Fibroblast of lung (primary cell): Measurements from ENCODE around the gene ASB3. TPM values are rescaled to one million over a fixed set of nuclear protein-coding genes. Genes with fewer than 3 reads are reported as not detected.

Experiments used
- DNase-seq, 2 donors: peaks; one replicate each; pipeline versions ENCODE4 v3.0.0 to v3.0.0-alpha.2; 2010; ENCODE audit warnings: low read depth in 2 of 2
- H2AFZ ChIP-seq: 2 replicates; pipeline ENCODE4 v1.5.1; 2012; ENCODE audit warnings: low read length, control low read depth, inconsistent platforms
- H3K27ac ChIP-seq: 2 replicates; pipeline ENCODE4 v1.5.1; 2011; ENCODE audit warnings: low read length, control low read depth; ENCODE audit not compliant: insufficient read depth
- H3K27me3 ChIP-seq: 2 replicates; pipeline ENCODE4 v1.5.1; 2011; ENCODE audit warnings: mild to moderate bottlenecking, low read length; ENCODE audit not compliant: control insufficient read depth, insufficient read depth
- H3K36me3 ChIP-seq: 2 replicates; pipeline ENCODE4 v1.5.1; 2011; ENCODE audit warnings: low read length; ENCODE audit not compliant: control insufficient read depth, insufficient read depth
- H3K4me1 ChIP-seq: 2 replicates; pipeline ENCODE4 v1.5.1; 2011; ENCODE audit warnings: low read length; ENCODE audit not compliant: control insufficient read depth, insufficient read depth; ENCODE audit errors: extremely low read depth
- H3K4me2 ChIP-seq: 2 replicates; pipeline ENCODE4 v1.5.1; 2011; ENCODE audit warnings: low read length, control low read depth; ENCODE audit not compliant: insufficient read depth; ENCODE audit errors: extremely low read depth
- H3K4me3 ChIP-seq, 4 experiments: fragments of 200-600 bp in 1 of 4; sonication (generic) in 1 of 4; replicated peaks in 1 of 4; 2 replicates each; pipeline ENCODE4 v1.5.1; 2011 to 2016; ENCODE audit warnings: low read length in 4 of 4, low read depth in 3 of 4, mild to moderate bottlenecking in 3 of 4, control low read depth in 2 of 4, inconsistent platforms in 1 of 4, mixed read lengths in 1 of 4; ENCODE audit not compliant: insufficient read depth in 1 of 4; ENCODE audit errors: control extremely low read depth in 1 of 4
- H3K79me2 ChIP-seq: 2 replicates; pipeline ENCODE4 v1.5.1; 2012; ENCODE audit warnings: mild to moderate bottlenecking, low read length, inconsistent platforms; ENCODE audit not compliant: control insufficient read depth, insufficient read depth
- H3K9ac ChIP-seq: 2 replicates; pipeline ENCODE4 v1.5.1; 2011; ENCODE audit warnings: mild to moderate bottlenecking, low read length, control low read depth; ENCODE audit not compliant: insufficient read depth
- H3K9me3 ChIP-seq: 2 replicates; pipeline ENCODE4 v1.5.1; 2012; ENCODE audit warnings: low read depth, low read length; ENCODE audit not compliant: control insufficient read depth, insufficient read depth
- H4K20me1 ChIP-seq: 2 replicates; pipeline ENCODE4 v1.5.1; 2011; ENCODE audit warnings: low read length; ENCODE audit not compliant: control insufficient read depth, insufficient read depth; ENCODE audit errors: extremely low read depth
- EZH2 ChIP-seq: IDR thresholded peaks from 2 replicates; pipeline ENCODE4 v1.5.1; 2012; ENCODE audit warnings: low read length, control low read depth, mild to moderate bottlenecking; ENCODE audit errors: missing control alignments
- polyA plus RNA-seq, 2 donors: library from polyadenylated mRNA; depleted of rRNA in 1 of 2; stranded (reverse) in 1 of 2; unstranded in 1 of 2; fragments of >200 nt; gene quantifications; 2 replicates each; pipeline ENCODE4 v1.2.1, GENCODE V29; 2011 to 2012; ENCODE audit warnings: missing spikeins in 1 of 2
- total RNA-seq: library from RNA; depleted of rRNA; stranded (reverse); fragments of >200 nt; gene quantifications from 2 replicates; pipeline ENCODE4 v1.2.1, GENCODE V29; 2014
- TF ChIP-seq, protein P1 (sequence below), 2 donors: IDR thresholded peaks in 1 of 2; conservative IDR thresholded peaks in 1 of 2; 1 replicate in 1 of 2; 2 replicates in 1 of 2; pipeline ENCODE4 v1.5.1; 2011 to 2012; ENCODE audit warnings: low read length in 2 of 2, control low read depth in 1 of 2, inconsistent platforms in 1 of 2, low read depth in 1 of 2, mild to moderate bottlenecking in 1 of 2

Gene ASB3
- total and polyA plus RNA-seq, 2 donors (not counting 1 experiment from before 2014, with no cell fraction given), result 21.1 to 31.9 TPM

DNA sequence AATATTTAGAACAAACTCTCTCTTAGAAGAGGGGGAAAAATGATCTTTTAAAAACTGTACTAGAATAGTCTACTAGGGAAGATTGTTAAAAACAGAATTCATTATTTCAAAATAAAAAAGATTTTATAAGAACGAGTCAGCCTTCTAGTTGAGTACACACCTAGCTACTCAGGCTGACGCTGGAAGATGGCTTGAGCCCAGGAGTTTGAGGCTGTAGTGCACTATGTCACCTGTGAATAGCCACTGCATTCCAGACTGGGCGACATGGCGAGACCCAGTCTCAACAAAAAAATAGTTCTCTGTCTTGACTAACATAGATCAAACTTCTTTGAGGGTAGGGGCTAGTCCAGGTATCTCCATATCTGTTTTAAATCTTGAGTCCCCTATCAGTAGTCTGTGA is 34.0 kb upstream of the ASB3 start:
- H2AFZ ChIP-seq, result no peak overlapping the region
- no peak overlapping the region for H3K9ac ChIP-seq
- H3K36me3 ChIP-seq, result peaks cover 3% of the 10 kb centered on the region
- H3K79me2 ChIP-seq, result no peaks in the 10 kb centered on the region
- no peaks in the 10 kb centered on the region for H3K27me3 ChIP-seq
- no peak overlapping the region for H3K4me3 ChIP-seq
- H3K9me3 ChIP-seq, result no peaks in the 10 kb centered on the region
- no peak overlapping the region for H3K4me2 ChIP-seq
- no peaks in the 10 kb centered on the region for H3K4me1 ChIP-seq
- no peak overlapping the region for H3K27ac ChIP-seq
- no peaks in the 10 kb centered on the region for H4K20me1 ChIP-seq
- DNase-seq, result peak in 1 of 2 donors; percentile 37
- TF ChIP-seq EZH2, result no peak
- TF ChIP-seq, protein P1, sequence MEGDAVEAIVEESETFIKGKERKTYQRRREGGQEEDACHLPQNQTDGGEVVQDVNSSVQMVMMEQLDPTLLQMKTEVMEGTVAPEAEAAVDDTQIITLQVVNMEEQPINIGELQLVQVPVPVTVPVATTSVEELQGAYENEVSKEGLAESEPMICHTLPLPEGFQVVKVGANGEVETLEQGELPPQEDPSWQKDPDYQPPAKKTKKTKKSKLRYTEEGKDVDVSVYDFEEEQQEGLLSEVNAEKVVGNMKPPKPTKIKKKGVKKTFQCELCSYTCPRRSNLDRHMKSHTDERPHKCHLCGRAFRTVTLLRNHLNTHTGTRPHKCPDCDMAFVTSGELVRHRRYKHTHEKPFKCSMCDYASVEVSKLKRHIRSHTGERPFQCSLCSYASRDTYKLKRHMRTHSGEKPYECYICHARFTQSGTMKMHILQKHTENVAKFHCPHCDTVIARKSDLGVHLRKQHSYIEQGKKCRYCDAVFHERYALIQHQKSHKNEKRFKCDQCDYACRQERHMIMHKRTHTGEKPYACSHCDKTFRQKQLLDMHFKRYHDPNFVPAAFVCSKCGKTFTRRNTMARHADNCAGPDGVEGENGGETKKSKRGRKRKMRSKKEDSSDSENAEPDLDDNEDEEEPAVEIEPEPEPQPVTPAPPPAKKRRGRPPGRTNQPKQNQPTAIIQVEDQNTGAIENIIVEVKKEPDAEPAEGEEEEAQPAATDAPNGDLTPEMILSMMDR (conservative IDR thresholded peaks at IDR 0.05 in 1 of 2, IDR thresholded peaks at IDR 0.05 in 1 of 2; ENCODE audit: low read depth in 1 of 2, low read length in 2 of 2), result no peak

DNA sequence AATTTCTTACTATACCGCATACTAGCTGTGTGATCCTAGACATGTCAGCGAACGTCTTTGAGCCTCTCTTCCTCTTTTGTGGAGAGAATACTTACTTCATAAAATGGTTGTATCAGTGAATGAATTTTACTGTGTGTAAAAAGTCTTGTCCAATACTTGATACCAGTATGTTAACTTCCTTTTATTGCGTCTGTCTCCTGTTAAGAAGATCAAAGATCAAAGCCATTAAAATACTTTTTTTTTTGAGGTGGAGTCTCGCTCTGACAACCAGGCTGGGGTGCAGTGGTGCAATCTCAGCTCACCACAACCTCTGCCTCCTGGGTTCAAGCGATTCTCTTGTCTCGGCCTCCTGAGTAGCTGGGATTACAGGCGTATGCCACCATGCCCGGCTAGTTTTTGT is 33.3 kb upstream of the ASB3 start:
- no peak overlapping the region for H3K4me3 ChIP-seq
- no peak overlapping the region for H3K4me2 ChIP-seq
- no peaks in the 10 kb centered on the region for H3K4me1 ChIP-seq
- no peak for DNase-seq
- H3K27me3 ChIP-seq, result no peaks in the 10 kb centered on the region
- H3K27ac ChIP-seq, result no peak overlapping the region
- H2AFZ ChIP-seq, result no peak overlapping the region
- no peak overlapping the region for H3K9ac ChIP-seq
- H3K9me3 ChIP-seq, result no peaks in the 10 kb centered on the region
- TF ChIP-seq EZH2, result no peak
- TF ChIP-seq, protein P1 (conservative IDR thresholded peaks at IDR 0.05 in 1 of 2, IDR thresholded peaks at IDR 0.05 in 1 of 2; ENCODE audit: low read depth in 1 of 2, low read length in 2 of 2), result no peak
- peaks cover 3% of the 10 kb centered on the region for H3K36me3 ChIP-seq
- H3K79me2 ChIP-seq, result no peaks in the 10 kb centered on the region
- no peaks in the 10 kb centered on the region for H4K20me1 ChIP-seq

DNA sequence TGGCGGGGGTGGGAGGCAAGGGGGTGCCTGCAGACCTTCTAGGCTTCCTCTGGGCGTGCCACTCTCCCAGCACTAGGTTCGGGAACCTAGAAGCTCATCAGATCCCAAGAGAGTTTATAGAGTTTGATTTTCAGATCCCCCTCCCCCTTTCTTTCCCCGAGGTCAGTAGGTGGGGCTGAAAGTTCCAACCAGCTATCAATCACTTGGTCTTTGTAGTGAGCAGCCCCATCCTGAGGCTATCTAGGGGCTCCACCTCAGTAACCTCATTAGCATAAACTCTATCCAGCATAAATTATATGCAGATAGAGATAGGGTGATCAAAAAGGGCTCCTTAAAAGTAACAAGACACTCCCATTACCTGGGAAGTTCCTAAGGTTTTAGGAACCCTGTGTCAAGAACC is 32.9 kb upstream of the ASB3 start:
- Histone ChIP-seq H4K20me1 (no peaks in the 10 kb centered on the region), H3K4me2 (no peak overlapping the region), H3K36me3 (peaks cover 3% of the 10 kb centered on the region), H3K9ac (no peak overlapping the region), H3K79me2 (no peaks in the 10 kb centered on the region), H3K27me3 (no peaks in the 10 kb centered on the region), H3K9me3 (no peaks in the 10 kb centered on the region), H2AFZ (no peak overlapping the region), H3K4me3 (no peak overlapping the region), H3K4me1 (no peaks in the 10 kb centered on the region), H3K27ac (no peak overlapping the region)
- TF ChIP-seq, protein P1 (conservative IDR thresholded peaks at IDR 0.05 in 1 of 2, IDR thresholded peaks at IDR 0.05 in 1 of 2; ENCODE audit: low read depth in 1 of 2, low read length in 2 of 2), result no peak
- TF ChIP-seq EZH2, result no peak
- DNase-seq, result no peak
